Epidermal melanocyte (primary cell): ENCODE results near the gene ADCYAP1R1.
"Not testable (repeated sequence)": the region's sequence is repeated elsewhere in the genome, so short reads cannot be mapped to it uniquely, and the experiment has no call there.

Experiments
- DNase-seq: peaks from one replicate; pipeline ENCODE4 v3.0.0; 2011; ENCODE audit warnings: low spot score; ENCODE audit not compliant: insufficient read length

ADCYAP1R1 gene

GRCh38 chr7:31126976-31127375 lies 74.9 kb downstream of the ADCYAP1R1 start:
- no peak for DNase-seq

- DNase-seq = no peak
Measured at GRCh38 chr7:31129067-31129466, 77.0 kb downstream of the ADCYAP1R1 start.

- DNase-seq = no peak
Measured at GRCh38 chr7:31133497-31133896, 81.4 kb downstream of the ADCYAP1R1 start.

GRCh38 chr7:31134246-31135188 lies 82.4 kb downstream of the ADCYAP1R1 start:
- peak; percentile 51 for DNase-seq

GRCh38 chr7:31137234-31137633 lies 85.1 kb downstream of the ADCYAP1R1 start:
- no peak for DNase-seq

- no peak for DNase-seq
Measured at GRCh38 chr7:31145339-31145738, 93.2 kb downstream of the ADCYAP1R1 start.

GRCh38 chr7:31146030-31146429 lies 93.9 kb downstream of the ADCYAP1R1 start:
- no peak for DNase-seq

- DNase-seq = no peak
Measured at GRCh38 chr7:31146538-31146937, 94.4 kb downstream of the ADCYAP1R1 start.

- no peak for DNase-seq
Measured at GRCh38 chr7:31151849-31152248, 99.7 kb downstream of the ADCYAP1R1 start.

GRCh38 chr7:31153318-31153717 lies 101.2 kb downstream of the ADCYAP1R1 start:
- DNase-seq = not testable (repeated sequence)

- DNase-seq = no peak
Measured at GRCh38 chr7:31160941-31161340, 108.8 kb downstream of the ADCYAP1R1 start.
